ENCODE measurements around the gene CCNT2. TPM values are rescaled to one million over a fixed set of nuclear protein-coding genes. Genes with fewer than 3 reads are reported as not detected.

CCNT2 gene
- total RNA-seq, 4 donors from 2014 or later = 53.2 to 152 (median 84.9) TPM

- no peaks in the 10 kb centered on the region for H3K36me3 ChIP-seq
- intact Hi-C loops (cut with DNase I; ENCODE audit: low total_unique reads) = no loop called here
- no peaks in the 10 kb centered on the region for H3K4me1 ChIP-seq
- no peak overlapping the region for H3K4me3 ChIP-seq
- no peaks in the 10 kb centered on the region for H3K27me3 ChIP-seq
- TF ChIP-seq POLR2A (IDR thresholded peaks at IDR 0.05) = no peak
- TF ChIP-seq, protein P1, sequence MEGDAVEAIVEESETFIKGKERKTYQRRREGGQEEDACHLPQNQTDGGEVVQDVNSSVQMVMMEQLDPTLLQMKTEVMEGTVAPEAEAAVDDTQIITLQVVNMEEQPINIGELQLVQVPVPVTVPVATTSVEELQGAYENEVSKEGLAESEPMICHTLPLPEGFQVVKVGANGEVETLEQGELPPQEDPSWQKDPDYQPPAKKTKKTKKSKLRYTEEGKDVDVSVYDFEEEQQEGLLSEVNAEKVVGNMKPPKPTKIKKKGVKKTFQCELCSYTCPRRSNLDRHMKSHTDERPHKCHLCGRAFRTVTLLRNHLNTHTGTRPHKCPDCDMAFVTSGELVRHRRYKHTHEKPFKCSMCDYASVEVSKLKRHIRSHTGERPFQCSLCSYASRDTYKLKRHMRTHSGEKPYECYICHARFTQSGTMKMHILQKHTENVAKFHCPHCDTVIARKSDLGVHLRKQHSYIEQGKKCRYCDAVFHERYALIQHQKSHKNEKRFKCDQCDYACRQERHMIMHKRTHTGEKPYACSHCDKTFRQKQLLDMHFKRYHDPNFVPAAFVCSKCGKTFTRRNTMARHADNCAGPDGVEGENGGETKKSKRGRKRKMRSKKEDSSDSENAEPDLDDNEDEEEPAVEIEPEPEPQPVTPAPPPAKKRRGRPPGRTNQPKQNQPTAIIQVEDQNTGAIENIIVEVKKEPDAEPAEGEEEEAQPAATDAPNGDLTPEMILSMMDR (IDR thresholded peaks at IDR 0.05) = peak in 3 of 4 experiments; percentile 22 to 31 (median 28)
- no peak for DNase-seq
- no peaks in the 10 kb centered on the region for H3K9me3 ChIP-seq
- H3K27ac ChIP-seq = no peak overlapping the region
Observed at GRCh38 chr2:134988994-134989605, 70.5 kb downstream of the CCNT2 start.

DNA sequence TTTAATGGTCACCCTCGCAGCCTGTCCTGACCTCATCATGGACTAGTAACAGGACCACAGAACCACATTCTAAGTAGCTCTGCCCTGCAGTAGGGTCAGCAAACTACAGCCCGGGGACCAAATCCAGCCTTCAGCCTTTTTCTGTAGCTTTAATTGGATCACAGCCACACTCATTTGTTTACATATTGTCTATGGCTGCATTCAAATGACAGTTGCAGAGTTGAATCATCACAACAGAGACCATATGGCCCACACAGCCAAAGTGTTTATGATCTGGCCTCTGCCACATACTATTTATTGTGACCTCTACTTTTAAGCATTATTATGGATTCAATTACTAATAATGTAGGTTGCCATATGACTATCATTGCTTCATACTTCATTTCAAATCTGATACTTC, 80.9 kb downstream of the CCNT2 start:
- Histone ChIP-seq H3K27me3 (no peaks in the 10 kb centered on the region), H3K4me1 (no peaks in the 10 kb centered on the region), H3K9me3 (no peaks in the 10 kb centered on the region), H3K27ac (no peak overlapping the region), H3K36me3 (no peaks in the 10 kb centered on the region), H3K4me3 (no peak overlapping the region)
- intact Hi-C loops (cut with DNase I; ENCODE audit: low total_unique reads) = no loop called here
- DNase-seq = no peak
- TF ChIP-seq, protein P1 (IDR thresholded peaks at IDR 0.05) = no peak
- TF ChIP-seq POLR2A (IDR thresholded peaks at IDR 0.05) = no peak

DNA sequence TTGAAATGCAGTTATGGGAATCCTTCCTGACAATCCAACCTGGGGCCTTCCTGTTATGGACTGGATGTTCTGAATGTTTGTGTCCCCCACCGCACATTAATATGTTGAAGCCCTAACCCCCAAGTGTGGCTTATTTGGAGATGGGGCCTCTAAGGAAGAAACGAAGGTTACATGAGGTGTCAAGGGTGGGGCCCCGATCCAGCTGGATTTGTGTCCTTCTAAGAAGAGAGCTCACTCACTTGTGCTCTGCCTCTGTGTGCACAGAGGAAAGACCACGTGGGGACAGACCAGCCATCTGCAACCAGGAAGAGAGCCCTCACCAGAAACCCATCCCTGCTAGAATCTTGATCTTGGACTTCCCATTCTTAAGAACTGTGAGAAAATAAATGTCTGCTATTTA, 84.2 kb downstream of the CCNT2 start:
- TF ChIP-seq, protein P1 (IDR thresholded peaks at IDR 0.05) = no peak
- TF ChIP-seq POLR2A (IDR thresholded peaks at IDR 0.05) = no peak

DNA sequence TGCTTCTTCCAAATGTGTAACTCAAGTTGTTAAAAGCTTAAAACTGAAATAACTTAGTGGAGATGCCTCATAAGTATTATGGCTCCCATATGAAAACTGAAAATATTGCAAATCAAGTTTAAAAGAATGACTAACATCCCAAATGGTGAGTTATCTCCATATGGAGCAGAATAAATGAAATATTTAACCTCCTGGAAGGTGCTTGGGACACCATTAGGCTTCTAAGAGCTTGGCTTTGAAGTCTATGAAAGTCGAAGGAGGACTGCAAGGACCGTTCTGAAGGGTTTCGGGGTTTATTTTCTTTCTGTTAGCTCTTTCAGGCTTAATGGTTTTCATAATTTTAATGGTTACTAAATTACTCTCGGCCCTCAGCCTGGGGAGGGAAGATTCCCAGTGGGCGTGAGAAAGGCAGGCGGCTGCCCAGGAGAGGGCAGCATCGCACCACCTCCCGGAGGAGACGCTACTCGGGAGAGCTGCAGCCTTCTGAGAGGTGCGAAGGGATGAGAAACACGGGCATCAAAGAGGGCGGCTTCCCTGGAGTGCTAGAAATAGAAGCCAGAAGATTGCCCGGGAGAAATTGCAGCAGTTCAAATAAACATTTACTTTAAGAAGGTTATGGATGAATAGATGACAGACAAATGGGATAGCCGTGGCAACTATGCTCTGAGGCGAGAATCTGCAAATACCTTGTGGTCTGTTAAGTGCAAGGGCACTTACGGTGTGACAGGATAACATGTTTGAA, 85.6 kb downstream of the CCNT2 start:
- TF ChIP-seq POLR2A (IDR thresholded peaks at IDR 0.05) = no peak
- TF ChIP-seq, protein P1 (IDR thresholded peaks at IDR 0.05) = peak; percentile 81 to 91 (median 86)
- peak; percentile 42 to 71 for DNase-seq
- Histone ChIP-seq H3K36me3 (no peaks in the 10 kb centered on the region), H3K27ac (no peak overlapping the region), H3K9me3 (no peaks in the 10 kb centered on the region), H3K4me1 (no peaks in the 10 kb centered on the region), H3K4me3 (no peak overlapping the region), H3K27me3 (no peaks in the 10 kb centered on the region)
- intact Hi-C loops (cut with DNase I; ENCODE audit: low total_unique reads) = loop anchor here (10.0 kb wide), 1 partner anchor 711 kb away; no protein-coding TSS in a partner anchor

More for the DNA sequence above, 84.2 kb downstream of the CCNT2 start:
- Histone ChIP-seq H3K36me3 (no peaks in the 10 kb centered on the region), H3K4me3 (no peak overlapping the region), H3K4me1 (no peaks in the 10 kb centered on the region), H3K27me3 (no peaks in the 10 kb centered on the region), H3K27ac (no peak overlapping the region), H3K9me3 (no peaks in the 10 kb centered on the region)
- no peak for DNase-seq
- intact Hi-C loops (cut with DNase I; ENCODE audit: low total_unique reads) = loop anchor here (10.0 kb wide), 1 partner anchor 712 kb away; no protein-coding TSS in a partner anchor

DNA sequence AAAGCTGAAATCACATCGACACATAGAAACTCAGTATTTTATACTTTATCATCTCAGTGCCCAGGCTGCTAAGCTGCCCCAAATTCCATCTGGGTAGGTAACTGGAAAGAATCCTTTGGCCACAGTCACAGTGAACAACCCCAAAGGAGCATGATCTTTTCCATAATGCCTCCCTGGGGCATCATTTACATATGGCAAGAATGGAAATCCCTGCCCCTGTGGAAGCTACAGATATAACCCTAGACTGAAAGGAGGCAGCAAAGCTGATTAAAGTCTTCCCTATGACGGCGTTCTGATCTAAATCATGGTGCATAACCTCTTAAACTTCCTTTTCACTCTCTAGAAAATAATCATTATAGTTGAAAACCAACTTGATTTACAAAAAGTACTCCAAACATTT, 87.1 kb downstream of the CCNT2 start:
- H3K27me3 ChIP-seq = no peaks in the 10 kb centered on the region
- no peaks in the 10 kb centered on the region for H3K9me3 ChIP-seq
- no peaks in the 10 kb centered on the region for H3K4me1 ChIP-seq
- no peaks in the 10 kb centered on the region for H3K36me3 ChIP-seq
- DNase-seq = no peak
- TF ChIP-seq POLR2A (IDR thresholded peaks at IDR 0.05) = no peak
- TF ChIP-seq, protein P1 (IDR thresholded peaks at IDR 0.05) = no peak
- no peak overlapping the region for H3K4me3 ChIP-seq
- H3K27ac ChIP-seq = no peak overlapping the region
- intact Hi-C loops (cut with DNase I; ENCODE audit: low total_unique reads) = loop anchor here (10.0 kb wide), 1 partner anchor 709 kb away; no protein-coding TSS in a partner anchor

All from uterus (tissue), 4 donors.